Activated naive CD4-positive, alpha-beta T cell treated with anti-CD3 and anti-CD28 coated beads, Interleukin-2, amount 50 U/mL, for 16 hours (primary cell): ENCODE data around the gene C6orf163.
A peak's percentile ranks its signal among the peaks of the same experiment; 100 is the strongest.
"Not testable (repeated sequence)": the region's sequence is repeated elsewhere in the genome, so short reads cannot be mapped to it uniquely, and the experiment has no call there.

ENCODE experiments used
- DNase-seq: peaks from one replicate; pipeline ENCODE4 v3.0.0-alpha.2; 2020

Gene C6orf163

GRCh38 chr6:87344731-87345130, at the start of gene C6orf163:
Gene C6orf163, plus strand, starts transcription at chr6:87344813. Its CDS starts 287 bp downstream, at chr6:87345100.
- no peak for DNase-seq

GRCh38 chr6:87297119-87297518, 47.5 kb upstream of the C6orf163 start:
- DNase-seq = no peak

- not testable (repeated sequence) for DNase-seq
Observed at GRCh38 chr6:87301277-87301676, 43.3 kb upstream of the C6orf163 start.

GRCh38 chr6:87308970-87309369, 35.6 kb upstream of the C6orf163 start:
- DNase-seq = no peak

- DNase-seq = no peak
Observed at GRCh38 chr6:87312860-87313259, 31.8 kb upstream of the C6orf163 start.

- no peak for DNase-seq
Observed at GRCh38 chr6:87315071-87315470, 29.5 kb upstream of the C6orf163 start.

- DNase-seq = no peak
Observed at GRCh38 chr6:87319271-87319987, 25.2 kb upstream of the C6orf163 start.

GRCh38 chr6:87322304-87323212, 22.1 kb upstream of the C6orf163 start, which contains the start of gene SMIM8:
Gene SMIM8, plus strand, starts transcription at chr6:87322588. Its CDS starts 14,444 bp downstream, at chr6:87337032.
- peak; percentile 91 for DNase-seq

- DNase-seq = not testable (repeated sequence)
Observed at GRCh38 chr6:87323880-87324279, 20.7 kb upstream of the C6orf163 start.

GRCh38 chr6:87330961-87331360, 13.7 kb upstream of the C6orf163 start:
- no peak for DNase-seq

GRCh38 chr6:87333033-87333432, 11.6 kb upstream of the C6orf163 start:
- no peak for DNase-seq

- DNase-seq = no peak
Observed at GRCh38 chr6:87333591-87334181, 10.9 kb upstream of the C6orf163 start.

- no peak for DNase-seq
Observed at GRCh38 chr6:87334683-87335082, 9.9 kb upstream of the C6orf163 start.

GRCh38 chr6:87336367-87336766, 8.2 kb upstream of the C6orf163 start:
- no peak for DNase-seq

GRCh38 chr6:87340230-87340629, 4.4 kb upstream of the C6orf163 start:
- no peak for DNase-seq

- DNase-seq = no peak
Observed at GRCh38 chr6:87341158-87341557, 3.5 kb upstream of the C6orf163 start.

- DNase-seq = no peak
Observed at GRCh38 chr6:87341899-87342298, 2.7 kb upstream of the C6orf163 start.

- DNase-seq = no peak
Observed at GRCh38 chr6:87342829-87343228, 1.8 kb upstream of the C6orf163 start.

GRCh38 chr6:87346700-87347099, 2.1 kb downstream of the C6orf163 start:
- no peak for DNase-seq

GRCh38 chr6:87349896-87350295, 5.3 kb downstream of the C6orf163 start:
- DNase-seq = no peak

GRCh38 chr6:87350516-87350915, 5.9 kb downstream of the C6orf163 start:
- DNase-seq = no peak

- no peak for DNase-seq
Observed at GRCh38 chr6:87351583-87351982, 7.0 kb downstream of the C6orf163 start.

- DNase-seq = no peak
Observed at GRCh38 chr6:87356181-87356580, 11.6 kb downstream of the C6orf163 start.
